SH-SY5Y (cell line): ENCODE data around the gene TSPAN14.

Source experiments
- GATA2 ChIP-seq: IDR thresholded peaks from 2 replicates; pipeline ENCODE4 v1.6.1; 2011; ENCODE audit warnings: mild to moderate bottlenecking, low read depth, low read length
- GATA3 ChIP-seq: IDR thresholded peaks from 2 replicates; pipeline ENCODE4 v1.6.1; 2011; ENCODE audit warnings: low read depth, mild to moderate bottlenecking, low read length, moderate library complexity

Gene TSPAN14

GRCh38 chr10:80522756-80523363 is 68.8 kb downstream of the TSPAN14 start:
- TF ChIP-seq GATA2 = no peak
- TF ChIP-seq GATA3 = no peak

DNA sequence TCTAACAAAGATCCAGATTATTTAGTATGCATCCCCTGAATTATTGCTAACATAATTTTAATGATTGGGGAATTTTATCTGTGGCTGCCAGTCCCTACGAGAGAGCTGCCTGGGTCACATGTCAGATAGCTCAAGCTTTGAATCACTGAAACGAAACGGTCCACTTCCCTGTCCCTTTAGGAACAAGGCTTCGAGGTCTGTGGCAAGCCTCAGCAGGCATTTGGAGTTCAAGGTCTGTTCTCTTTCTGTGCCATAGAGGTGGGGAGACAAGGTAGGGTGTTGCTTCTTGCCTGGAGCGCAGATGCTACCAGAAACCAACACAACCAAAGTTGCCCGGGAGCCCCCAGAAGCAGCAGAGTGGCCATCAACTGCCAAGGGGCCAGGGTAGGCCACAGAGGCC is 69.7 kb downstream of the TSPAN14 start:
- no peak for TF ChIP-seq GATA3
- no peak for TF ChIP-seq GATA2

GRCh38 chr10:80524190-80524909 is 70.2 kb downstream of the TSPAN14 start:
- TF ChIP-seq GATA2 = no peak
- no peak for TF ChIP-seq GATA3

DNA sequence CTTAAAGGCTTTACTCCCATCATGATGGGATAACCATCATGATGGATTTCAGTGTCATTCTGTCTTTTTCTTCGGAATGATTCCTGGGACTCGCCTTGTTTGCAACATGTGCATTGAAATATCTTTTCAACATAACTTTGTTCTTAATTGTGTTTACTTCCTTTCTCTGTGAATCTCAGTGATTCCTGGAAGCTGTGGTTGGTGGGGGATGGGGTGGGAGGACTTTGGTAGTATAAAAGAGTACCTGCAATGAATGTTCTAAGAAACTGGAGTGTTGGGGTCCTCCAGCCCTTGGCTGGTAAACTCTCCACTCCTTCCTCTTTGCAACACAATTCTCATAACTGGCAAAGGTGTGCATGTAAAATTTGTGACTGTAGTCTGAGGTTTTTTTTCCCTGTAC is 72.1 kb downstream of the TSPAN14 start:
- TF ChIP-seq GATA3 = no peak
- no peak for TF ChIP-seq GATA2

- no peak for TF ChIP-seq GATA3
- TF ChIP-seq GATA2 = no peak
These were observed 72.6 kb downstream of the TSPAN14 start for GRCh38 chr10:80526742-80527141.

DNA sequence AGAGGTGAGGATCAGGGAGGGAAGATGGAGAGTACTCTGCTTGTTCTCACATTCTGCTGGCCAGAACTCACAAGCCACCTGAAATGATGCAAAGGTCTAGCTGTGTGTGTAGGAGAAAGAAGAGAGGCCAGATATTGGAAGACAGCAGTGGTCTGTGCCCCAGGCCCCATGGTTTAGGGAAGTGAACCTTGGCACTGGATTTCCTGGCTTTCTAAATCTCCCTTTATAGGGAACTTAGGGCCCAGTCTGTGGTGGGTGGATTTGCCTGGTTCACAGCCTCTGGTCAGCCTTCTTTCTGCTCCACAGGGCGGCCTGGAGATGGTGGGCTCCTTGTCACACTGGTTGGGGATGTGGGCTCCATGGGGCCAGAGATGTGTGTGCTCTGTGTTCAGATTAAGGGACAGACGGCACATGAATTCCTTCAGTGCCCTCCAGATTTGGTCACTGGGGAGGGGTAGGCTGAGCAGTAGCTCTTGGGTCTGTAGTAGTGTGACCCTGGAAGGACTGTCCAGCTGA is 74.1 kb downstream of the TSPAN14 start:
- TF ChIP-seq GATA2 (no peak), GATA3 (no peak)

DNA sequence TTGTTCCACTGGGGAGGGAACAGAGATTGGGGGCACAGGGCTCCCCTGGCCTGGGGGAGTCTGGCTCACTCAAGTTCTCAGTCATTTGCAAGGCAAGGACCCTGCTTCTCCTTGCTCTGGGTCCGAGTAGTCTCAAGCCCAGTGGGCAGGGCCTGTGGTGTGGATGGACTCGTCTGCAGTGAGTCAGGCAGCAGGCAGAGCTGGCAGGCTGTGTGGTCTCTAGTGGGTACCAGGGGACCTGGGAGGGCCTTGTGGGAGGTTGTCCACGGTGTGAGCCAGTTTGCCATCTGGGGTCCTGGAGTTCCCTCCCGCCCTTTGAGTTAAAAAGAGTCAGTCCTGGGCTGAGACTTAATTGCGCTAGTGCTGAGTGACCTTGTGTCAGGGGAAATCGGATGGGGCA is 74.8 kb downstream of the TSPAN14 start:
- TF ChIP-seq GATA3 (no peak), GATA2 (no peak)

DNA sequence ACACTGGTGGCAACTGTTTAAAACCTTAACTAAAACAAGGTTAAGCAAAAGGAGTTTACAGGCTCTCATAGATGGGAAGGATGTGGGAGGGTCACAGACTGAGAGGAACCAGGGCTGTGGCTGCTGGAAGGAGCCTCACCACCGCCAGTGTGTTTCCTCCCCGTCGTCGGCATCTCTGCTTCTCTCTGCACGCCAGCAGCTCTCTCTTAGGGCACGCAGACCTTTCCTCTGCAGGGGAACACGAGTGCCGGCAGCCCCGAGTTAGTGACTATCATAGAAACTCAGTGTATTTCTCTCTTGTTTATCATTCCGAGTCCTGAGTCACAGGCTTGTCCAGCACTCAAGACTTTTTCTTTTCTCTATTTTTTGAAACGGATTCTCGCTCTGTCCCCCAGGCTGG is 75.5 kb downstream of the TSPAN14 start:
- no peak for TF ChIP-seq GATA3
- TF ChIP-seq GATA2 = no peak

DNA sequence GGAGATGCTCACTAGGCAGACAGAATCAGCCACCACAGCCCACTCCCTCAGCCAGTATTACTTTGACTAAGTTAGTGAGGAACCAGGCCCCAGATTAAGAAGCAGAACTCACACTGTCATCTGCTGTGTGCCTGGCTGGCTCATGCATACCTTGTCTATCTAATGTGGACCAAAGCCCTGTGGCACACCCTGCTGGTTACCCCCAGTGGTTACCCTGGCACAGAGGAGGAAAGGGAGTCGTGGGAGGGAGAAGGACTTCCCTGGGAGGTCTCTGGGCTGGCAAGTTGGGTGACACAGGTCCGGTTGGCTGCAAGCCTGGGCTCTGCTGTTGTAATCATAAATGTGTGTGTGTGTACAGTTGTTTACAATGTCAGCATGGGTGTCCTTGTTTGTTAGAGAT is 76.1 kb downstream of the TSPAN14 start:
- TF ChIP-seq GATA3 (no peak), GATA2 (no peak)

GRCh38 chr10:80530816-80531215 is 76.7 kb downstream of the TSPAN14 start:
- TF ChIP-seq GATA3 = no peak
- TF ChIP-seq GATA2 = no peak

GRCh38 chr10:80532571-80532970 is 78.5 kb downstream of the TSPAN14 start:
- no peak for TF ChIP-seq GATA2
- no peak for TF ChIP-seq GATA3

DNA sequence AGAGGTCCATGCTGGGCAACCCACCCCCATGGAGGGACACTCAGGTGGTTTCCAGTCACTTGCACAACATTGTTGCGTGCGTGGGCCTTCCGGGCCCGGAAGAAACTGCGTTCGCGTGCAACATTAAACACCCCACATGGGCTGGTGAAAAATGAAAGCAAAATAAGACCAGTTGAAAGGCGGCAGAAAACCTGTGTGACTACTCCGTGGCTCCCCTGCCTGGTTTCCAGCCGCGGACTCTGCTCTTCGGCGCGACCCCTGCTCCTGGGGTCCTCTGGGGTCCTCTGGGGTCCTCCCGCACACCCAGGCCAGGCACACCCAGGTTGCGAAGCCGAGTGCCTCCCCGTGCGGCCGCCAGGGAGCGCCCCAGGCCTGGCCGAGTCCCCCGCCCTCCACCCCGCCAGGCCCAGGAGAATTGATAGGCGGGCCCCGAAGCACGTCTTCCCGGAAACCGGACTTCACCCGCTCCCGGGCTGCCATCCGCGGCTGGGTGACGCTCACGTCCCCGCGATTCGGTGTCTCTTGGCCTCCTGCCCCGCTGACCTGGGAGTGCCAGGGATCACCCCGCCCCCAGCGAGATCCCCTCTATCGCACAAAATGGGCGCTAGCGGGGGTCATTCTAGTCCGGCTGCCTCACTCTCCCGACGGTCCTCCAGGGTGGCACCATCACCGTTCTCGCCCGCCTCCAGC is 81.7 kb downstream of the TSPAN14 start:
- no peak for TF ChIP-seq GATA3
- no peak for TF ChIP-seq GATA2

GRCh38 chr10:80536361-80536835 is 82.3 kb downstream of the TSPAN14 start:
- TF ChIP-seq GATA2 (no peak), GATA3 (no peak)

DNA sequence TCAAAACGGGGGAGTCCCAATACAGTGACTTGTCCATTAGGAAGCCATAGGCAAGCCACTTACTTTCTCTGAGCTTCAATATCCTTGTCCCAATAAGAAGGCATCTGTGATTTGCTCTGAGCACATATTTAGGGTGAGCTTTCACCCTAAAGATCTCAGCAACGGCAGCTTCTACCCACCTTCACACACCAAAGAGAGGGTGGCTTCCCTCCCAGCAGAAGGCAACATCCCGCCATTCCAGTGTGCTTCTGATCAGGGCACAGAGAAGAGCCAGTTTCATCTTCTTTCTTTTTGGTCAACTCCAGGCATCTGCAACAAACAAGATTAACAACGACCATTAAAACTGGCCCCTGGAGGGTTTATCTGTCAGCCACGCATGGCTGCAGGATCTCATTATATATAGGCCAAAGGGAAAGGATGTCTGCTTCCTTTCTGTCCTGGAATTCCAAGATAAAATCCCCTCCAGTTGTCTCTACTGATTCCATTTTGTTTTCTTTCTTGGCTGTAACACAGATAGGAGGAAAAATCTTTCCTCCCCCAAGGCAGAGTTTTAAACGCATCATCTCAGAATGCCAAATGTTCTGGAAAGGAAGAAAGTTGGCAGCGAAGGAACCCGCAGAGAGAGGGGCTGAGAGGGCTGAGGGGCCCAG is 83.1 kb downstream of the TSPAN14 start:
- peak; percentile 32; the same call in 1 of the 2 replicates for TF ChIP-seq GATA2
- no peak for TF ChIP-seq GATA3
